Activated naive CD4-positive, alpha-beta T cell treated with anti-CD3 and anti-CD28 coated beads, Interleukin-2, amount 50 U/mL, for 16 hours (primary cell): Measurements from ENCODE around the gene SLC27A2.

Experiments
- DNase-seq: peaks from one replicate; pipeline ENCODE4 v3.0.0-alpha.2; 2020

Gene SLC27A2

GRCh38 chr15:50244959-50245624, 63.1 kb downstream of the SLC27A2 start:
- DNase-seq = no peak

DNA sequence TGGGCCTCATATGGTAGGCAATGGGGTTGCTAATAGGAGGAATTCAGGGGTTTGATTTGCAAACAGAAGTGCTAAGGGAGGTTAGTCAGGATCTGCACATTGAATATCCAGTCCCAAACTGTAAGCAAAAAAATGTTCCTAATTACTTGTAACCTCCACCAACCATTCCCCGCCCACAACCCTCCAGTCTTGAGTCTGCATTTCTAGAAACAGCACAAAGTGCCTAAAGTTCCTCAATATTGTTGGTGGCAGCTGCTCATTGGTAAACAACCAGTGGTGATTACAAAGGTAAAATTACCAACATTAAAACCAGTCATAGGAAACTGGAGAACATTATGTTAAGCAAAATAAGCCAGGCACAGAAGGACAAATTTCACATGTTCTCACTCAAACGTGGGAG, 64.6 kb downstream of the SLC27A2 start:
- no peak for DNase-seq

- peak; percentile 48 for DNase-seq
These were observed 66.0 kb downstream of the SLC27A2 start for GRCh38 chr15:50247819-50248655.

- no peak for DNase-seq
These were observed 67.1 kb downstream of the SLC27A2 start for GRCh38 chr15:50248994-50249582.

DNA sequence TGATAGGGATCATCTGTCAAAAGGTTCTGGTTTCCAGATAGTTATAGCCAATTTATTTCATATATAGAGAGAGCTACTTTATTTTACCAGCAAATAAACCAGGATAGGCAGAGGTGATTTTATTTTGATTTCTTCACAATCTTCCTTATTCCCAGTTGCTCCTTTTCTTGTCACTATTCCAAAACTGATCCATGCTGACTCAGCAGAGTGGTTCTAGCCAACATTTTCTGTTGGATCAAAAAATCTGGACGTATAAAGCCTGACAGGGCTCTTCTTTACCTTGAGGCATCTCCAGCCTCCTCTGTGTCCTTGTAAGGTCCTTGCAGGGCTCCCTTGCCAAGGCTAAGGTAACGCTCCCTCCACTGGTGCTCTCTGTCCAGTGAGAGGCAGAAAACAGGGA, 67.7 kb downstream of the SLC27A2 start:
- no peak for DNase-seq

DNA sequence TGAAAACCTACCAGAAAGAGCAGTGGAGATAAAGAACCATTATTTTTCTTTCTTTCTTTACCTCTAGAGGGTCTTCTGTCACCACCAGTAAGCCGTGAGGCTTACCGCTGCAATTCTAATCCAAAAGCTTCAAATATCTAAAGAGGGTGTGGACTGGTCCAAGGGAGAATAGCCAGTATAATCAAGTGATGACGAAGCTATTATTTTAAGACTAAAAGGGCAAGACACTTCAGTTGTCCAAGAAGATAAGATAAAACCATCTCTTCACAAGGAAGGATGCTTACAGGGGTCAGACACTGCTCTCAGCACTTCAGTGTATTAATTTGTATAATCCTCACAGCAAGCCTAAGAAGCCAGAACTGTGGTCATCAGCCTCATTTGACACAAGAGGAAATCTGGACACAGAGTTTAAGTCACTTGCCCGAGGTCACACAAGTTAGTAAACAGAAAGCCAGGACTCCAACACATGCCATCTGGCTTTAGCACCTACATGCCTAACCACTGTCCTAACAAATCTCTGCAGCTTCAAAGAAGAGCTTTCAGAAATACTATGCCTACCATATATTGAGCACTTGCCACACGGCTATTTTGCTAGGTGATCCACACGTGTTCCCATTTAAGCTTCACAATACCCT, 68.9 kb downstream of the SLC27A2 start:
- DNase-seq = no peak

- no peak for DNase-seq
These were observed 69.7 kb downstream of the SLC27A2 start for GRCh38 chr15:50251638-50252182.

- DNase-seq = no peak
These were observed 70.6 kb downstream of the SLC27A2 start for GRCh38 chr15:50252556-50252955.

DNA sequence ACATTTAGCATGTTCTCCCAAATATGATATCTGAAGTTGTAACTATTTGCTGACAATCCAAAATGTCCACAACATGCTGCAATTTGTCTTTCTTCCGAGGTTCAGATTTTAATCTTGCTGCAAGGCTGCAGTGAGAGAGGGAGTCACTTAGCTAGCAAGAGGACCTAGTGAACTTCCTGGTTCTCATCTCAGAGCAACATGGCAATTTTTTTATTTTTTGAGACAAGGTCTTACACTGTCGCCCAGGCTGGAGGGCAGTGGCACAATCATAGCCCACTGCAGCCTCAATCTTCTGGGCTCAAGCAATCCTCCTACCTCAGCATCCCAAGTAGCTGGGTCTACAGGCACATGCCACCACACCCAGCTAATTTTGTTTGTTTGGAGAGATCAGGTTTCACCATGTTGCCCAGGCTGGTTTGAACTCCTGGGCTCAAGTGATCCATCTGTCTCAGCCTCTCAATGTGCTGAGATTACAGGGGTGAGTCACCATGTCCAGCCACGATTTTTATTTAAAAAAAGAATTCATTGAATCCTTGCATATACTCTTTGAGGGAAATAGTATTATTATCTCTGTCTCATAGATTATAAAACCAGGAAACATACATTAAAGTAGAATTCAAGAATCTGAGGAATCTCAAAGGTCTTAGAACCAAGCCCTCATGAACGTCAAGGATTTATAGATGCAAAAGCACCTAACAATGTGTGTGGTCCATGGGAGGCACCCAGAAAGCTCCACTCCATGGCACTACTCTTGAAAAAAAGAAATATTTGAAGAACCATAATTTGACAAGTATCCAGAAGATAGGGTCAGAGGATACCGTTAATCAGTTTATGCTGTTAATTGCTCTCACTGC, 74.4 kb downstream of the SLC27A2 start:
- DNase-seq = no peak

DNA sequence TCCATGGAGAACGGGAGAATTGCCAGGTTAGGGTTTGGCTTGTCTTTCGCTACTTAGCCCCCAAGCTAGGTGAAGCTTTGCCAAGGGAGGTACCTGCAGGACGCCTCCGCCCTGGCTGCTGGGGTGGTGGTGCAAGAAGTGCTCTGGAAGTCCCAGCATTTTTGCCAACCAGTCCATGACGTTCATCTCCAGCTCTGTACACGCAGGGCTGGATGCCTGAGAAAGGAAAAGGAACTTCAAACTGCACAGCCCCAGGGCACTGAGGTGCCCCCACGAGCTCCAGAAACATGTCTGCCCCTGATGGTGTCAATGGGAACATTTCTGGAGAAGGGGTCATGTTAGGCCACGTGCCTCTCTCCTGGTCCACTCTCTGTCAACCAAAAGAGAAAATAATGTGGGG, 75.3 kb downstream of the SLC27A2 start:
- DNase-seq = no peak

DNA sequence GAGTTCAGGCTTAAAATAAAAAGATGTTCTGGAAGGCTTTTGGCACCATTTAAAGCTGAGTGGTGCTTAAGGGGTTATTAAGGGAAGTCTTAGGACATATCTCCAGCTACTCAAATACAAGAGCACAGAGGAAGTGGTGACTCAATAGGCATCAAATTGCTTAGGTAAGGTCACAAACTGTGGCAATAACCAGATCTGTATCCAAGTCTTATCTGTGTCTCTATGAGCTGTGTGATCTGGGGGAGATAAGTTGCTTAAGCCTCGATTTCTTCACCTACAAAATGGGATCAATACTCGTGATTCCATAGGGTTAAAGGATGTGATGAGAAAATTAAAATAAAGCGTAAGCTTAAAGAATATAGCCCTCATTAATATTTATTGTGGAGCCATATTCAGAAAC, 75.9 kb downstream of the SLC27A2 start:
- DNase-seq = no peak

GRCh38 chr15:50259276-50259675, 77.3 kb downstream of the SLC27A2 start:
- DNase-seq = no peak

- no peak for DNase-seq
These were observed 79.0 kb downstream of the SLC27A2 start for GRCh38 chr15:50260969-50261496.

DNA sequence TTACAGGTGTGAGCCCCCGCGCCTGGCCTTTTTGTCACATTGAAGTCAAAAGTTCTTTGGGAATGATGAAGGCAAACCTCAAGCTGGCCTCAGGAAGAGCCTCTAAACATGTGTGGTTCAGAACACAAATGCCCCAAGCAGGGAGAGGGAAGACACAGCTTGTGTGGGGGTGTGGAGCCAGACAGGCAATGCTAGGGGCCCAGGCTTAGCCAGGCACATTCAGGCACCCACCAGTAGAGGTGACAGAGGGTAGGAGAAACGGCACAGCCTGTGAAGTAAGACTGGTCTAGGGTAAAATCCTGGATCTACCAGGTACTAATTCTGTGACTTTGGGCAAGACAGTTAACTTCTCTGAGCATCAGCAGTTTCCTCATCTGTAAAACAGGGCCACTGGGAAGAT, 80.0 kb downstream of the SLC27A2 start:
- no peak for DNase-seq

DNA sequence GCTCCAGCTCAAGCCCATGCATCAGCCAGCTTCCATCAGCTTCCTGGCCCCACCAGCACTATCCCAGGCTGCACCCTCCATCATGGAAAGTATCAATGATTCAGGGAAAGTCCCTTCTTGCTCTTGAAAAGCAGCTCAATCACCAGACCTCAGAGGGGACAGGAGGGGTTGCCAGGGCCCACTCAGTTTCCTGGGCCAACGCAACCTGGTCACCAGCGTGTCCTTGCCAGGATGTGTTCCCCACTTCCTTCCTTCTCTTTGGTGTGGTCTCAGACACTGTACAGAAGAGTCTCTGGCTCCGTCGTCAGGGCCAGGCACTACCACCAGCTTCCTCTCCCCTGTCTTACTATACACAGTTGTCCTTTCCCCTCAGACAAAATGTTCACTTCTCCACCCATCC, 80.5 kb downstream of the SLC27A2 start:
- DNase-seq = no peak

DNA sequence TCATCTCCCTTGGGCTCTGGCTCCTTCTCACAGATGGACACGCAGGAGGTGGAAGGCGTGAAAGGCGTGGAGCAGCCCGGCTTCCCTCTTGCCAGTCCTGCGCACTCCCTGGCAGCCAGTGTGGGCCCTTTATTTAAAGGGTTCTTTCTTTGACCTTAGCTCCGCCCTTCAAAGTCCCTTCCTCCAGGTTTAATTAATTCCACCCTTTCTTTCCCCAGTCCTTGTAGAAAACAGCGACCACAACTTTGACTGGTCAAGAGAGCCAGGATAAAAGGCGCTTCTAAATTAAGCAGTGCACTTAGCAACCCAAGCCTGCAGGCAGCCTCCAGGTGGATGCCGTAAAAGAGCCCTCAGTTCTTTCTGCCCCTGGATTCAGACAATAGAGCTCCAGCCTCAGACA, 83.6 kb downstream of the SLC27A2 start, which contains the start of gene HDC:
Gene HDC, minus strand, starts transcription at position 107 of the 400 bp plus-strand sequence. Its CDS starts 103 bp downstream, at position 4.
- DNase-seq = no peak

DNA sequence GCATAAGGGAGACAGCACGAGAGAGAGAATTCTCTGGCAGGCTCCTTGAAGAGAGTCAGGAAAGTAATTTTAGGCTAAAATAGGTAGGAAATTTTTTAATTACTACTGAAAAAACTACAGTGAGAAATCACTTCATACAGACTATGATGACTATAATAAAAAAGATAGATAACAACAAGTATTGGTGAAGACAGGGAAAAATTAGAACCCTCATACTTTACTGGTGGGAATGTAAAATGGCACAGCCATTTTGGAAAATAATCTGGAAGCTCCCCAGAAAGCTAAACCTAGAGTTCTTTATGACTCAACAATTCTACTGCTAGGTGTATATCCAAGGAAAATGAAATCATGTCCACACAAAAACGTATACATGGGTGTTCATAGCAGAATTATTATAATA, 85.6 kb downstream of the SLC27A2 start:
- no peak for DNase-seq

DNA sequence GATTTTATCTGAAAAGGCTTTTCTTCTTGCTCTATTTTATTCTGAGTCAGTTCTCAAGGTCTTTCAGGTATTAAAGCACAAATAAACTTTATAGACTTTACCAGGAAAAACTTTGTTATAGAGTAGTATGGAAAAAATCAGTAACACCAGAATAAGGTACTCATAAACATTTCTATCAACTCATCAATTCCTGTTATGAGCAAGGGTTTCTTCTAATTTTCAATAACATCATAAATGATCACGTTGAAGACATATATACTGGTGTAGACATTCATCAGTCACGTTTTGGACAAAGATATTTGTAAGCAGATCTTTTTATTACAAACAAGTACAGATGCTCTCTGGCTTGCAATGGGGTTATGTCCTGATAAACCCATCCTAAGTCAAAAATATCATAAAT, 93.1 kb downstream of the SLC27A2 start:
- no peak for DNase-seq

DNA sequence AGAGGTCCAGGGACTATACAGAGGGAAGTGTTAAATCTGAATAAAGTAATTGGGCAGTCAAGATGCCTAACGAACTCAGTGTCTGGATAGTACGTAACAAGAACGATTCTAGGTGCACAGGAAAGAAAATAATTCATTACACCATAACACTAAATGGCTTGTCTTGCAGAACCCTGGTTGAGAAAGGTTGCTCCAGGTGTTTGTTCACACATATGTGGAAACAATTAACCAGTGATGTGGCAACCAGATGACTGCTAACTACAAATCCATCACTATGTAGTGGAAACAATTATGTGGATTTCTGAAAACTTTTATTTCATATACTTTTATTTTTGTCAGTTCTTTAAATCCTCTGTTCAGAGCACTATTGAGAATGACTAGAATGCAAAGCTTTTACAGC, 93.9 kb downstream of the SLC27A2 start:
- DNase-seq = no peak

DNA sequence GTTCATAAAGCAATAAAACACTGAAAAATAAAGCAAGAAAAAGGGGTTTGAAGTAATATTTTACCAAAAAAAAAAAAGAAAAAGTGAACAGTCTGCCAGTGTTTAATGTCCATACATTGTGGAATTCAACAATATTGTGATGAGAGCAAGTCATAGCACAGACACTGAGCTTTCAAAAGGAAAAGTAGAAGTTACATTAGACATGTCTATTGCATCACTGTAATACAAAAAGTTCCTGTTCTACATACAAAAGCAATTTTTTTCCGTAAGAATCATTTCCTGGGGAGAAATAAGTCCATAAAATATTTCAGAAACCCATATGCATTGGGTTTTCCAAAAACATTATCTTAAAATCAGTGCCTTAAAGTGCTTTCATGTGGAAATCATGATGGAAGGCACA, 95.4 kb downstream of the SLC27A2 start:
- no peak for DNase-seq

- DNase-seq = no peak
These were observed 96.5 kb downstream of the SLC27A2 start for GRCh38 chr15:50278496-50278895.

- DNase-seq = no peak
These were observed 98.3 kb downstream of the SLC27A2 start for GRCh38 chr15:50280271-50280670.
